Body of pancreas (tissue), 4 donors: ENCODE results near the gene ACTN4. TPM values are rescaled to one million over a fixed set of nuclear protein-coding genes. Genes with fewer than 3 reads are reported as not detected.

Source experiments
- ATAC-seq: fragments of 150-250 bp; one replicate; pipeline ENCODE4 v1.9.1; 2016
- DNase-seq, 4 donors: peaks; one replicate each; pipeline ENCODE4 v3.0.0-alpha.2; 2019
- H3K27ac ChIP-seq, 4 donors: fragments of 200-600 bp; sonication (generic); 1 replicate in 3 of 4; 2 replicates in 1 of 4; pipeline versions ENCODE4 v1.5.1 to v1.6.1; 2016 to 2019; ENCODE audit warnings: mild to moderate bottlenecking in 1 of 4, mixed read lengths in 1 of 4, moderate library complexity in 1 of 4
- H3K27me3 ChIP-seq, 2 donors: fragments of 200-600 bp; sonication (generic); one replicate each; pipeline ENCODE4 v1.6.0; 2016; ENCODE audit warnings: mild to moderate bottlenecking in 1 of 2
- H3K36me3 ChIP-seq, 2 donors: fragments of 200-600 bp; sonication (generic); replicated peaks in 1 of 2; 2 replicates each; pipeline ENCODE4 v1.5.1; 2016; ENCODE audit warnings: low read depth in 2 of 2; ENCODE audit not compliant: insufficient read depth in 1 of 2
- H3K4me1 ChIP-seq: fragments of 200-600 bp; sonication (generic); one replicate; pipeline ENCODE4 v1.6.0; 2016
- H3K4me3 ChIP-seq, 2 donors: fragments of 200-600 bp; sonication (generic); 1 replicate in 1 of 2; 2 replicates in 1 of 2; pipeline ENCODE4 v1.5.1; 2016 to 2019
- H3K9me3 ChIP-seq, 3 donors: fragments of 200-600 bp; sonication (generic); 1 replicate in 2 of 3; 2 replicates in 1 of 3; pipeline ENCODE4 v1.5.1; 2016
- CTCF ChIP-seq, 7 experiments: fragments of 450-650 bp in 4 of 7; fragments of 200-600 bp in 3 of 7; sonication (generic) in 3 of 7; IDR thresholded peaks; one replicate each; pipeline ENCODE4 v1.5.1; 2016 to 2019; ENCODE audit warnings: antibody characterized with exemption in 7 of 7
- POLR2A ChIP-seq, 3 donors: fragments of 450-650 bp; IDR thresholded peaks; one replicate each; pipeline ENCODE4 v1.6.1; 2016; ENCODE audit warnings: antibody characterized with exemption in 3 of 3, mild to moderate bottlenecking in 2 of 3
- WGBS, 2 donors: methylation state at CpG; one replicate each; pipeline ENCODE4 v1.1.5; 2017; 5-methylcytosine and 5-hydroxymethylcytosine counted together
- intact Hi-C: fragments of 100-400 bp; cut with DNase I; formaldehyde crosslinking; loops from one replicate; pipeline ENCODE4 v1.15.1; 2023
- total RNA-seq, 2 donors: library from RNA; depleted of rRNA; stranded (reverse); fragments of >200 nt; gene quantifications; one replicate each; pipeline ENCODE4 v1.1.0, GENCODE V29; 2016

ACTN4 gene
- total RNA-seq, 2 donors from 2014 or later, result 143 to 148 TPM

GRCh38 chr19:38662537-38663155, 15.2 kb downstream of the ACTN4 start:
- Histone ChIP-seq H3K27me3 (no peaks in the 10 kb centered on the region), H3K4me1 (peaks cover 100% of the 10 kb centered on the region), H3K9me3 (no peaks in the 10 kb centered on the region), H3K36me3 (no peaks in the 10 kb centered on the region), H3K4me3 (no peak overlapping the region), H3K27ac (peak overlapping the region; percentile 75 to 98 (median 94))
- no peak for DNase-seq
- 34 to 68% methylated on average over 2 to 7 of the region's 7 CpGs for WGBS, 2 donors
- no peak for ATAC-seq
- TF ChIP-seq CTCF (IDR thresholded peaks at IDR 0.05), result no peak
- no peak for TF ChIP-seq POLR2A (IDR thresholded peaks at IDR 0.05)
- intact Hi-C loops, result no loop called here

GRCh38 chr19:38663156-38663651, 15.8 kb downstream of the ACTN4 start:
- intact Hi-C loops, result no loop called here
- DNase-seq (no peak), ATAC-seq (no peak)
- Histone ChIP-seq H3K4me3 (no peak overlapping the region), H3K4me1 (peaks cover 100% of the 10 kb centered on the region), H3K27ac (peak overlapping the region; percentile 65 to 98 (median 94)), H3K36me3 (no peaks in the 10 kb centered on the region), H3K9me3 (no peaks in the 10 kb centered on the region), H3K27me3 (no peaks in the 10 kb centered on the region)
- 81 to 84% methylated on average over 10 to 22 of the region's 22 CpGs for WGBS, 2 donors
- no peak for TF ChIP-seq CTCF (IDR thresholded peaks at IDR 0.05)
- TF ChIP-seq POLR2A (IDR thresholded peaks at IDR 0.05), result no peak

- no peaks in the 10 kb centered on the region for H3K27me3 ChIP-seq
- H3K27ac ChIP-seq, result peak overlapping the region; percentile 84 to 98 (median 94)
- H3K9me3 ChIP-seq, result no peaks in the 10 kb centered on the region
- ATAC-seq, result no peak
- peaks cover 100% of the 10 kb centered on the region for H3K4me1 ChIP-seq
- 36 to 52% methylated on average over 16 to 17 of the region's 19 CpGs for WGBS, 2 donors
- H3K36me3 ChIP-seq, result no peaks in the 10 kb centered on the region
- DNase-seq, result peak in 3 of 4 donors; percentile 50 to 61 (median 55)
- intact Hi-C loops, result no loop called here
- no peak overlapping the region for H3K4me3 ChIP-seq
- TF ChIP-seq POLR2A (IDR thresholded peaks at IDR 0.05) (no peak), CTCF (IDR thresholded peaks at IDR 0.05) (no peak)
Observed at GRCh38 chr19:38663957-38664502, 16.6 kb downstream of the ACTN4 start.

- 37 to 48% methylated on average over 6 to 7 of the region's 7 CpGs for WGBS, 2 donors
- intact Hi-C loops, result no loop called here
- ATAC-seq (no peak), DNase-seq (no peak)
- peaks cover 100% of the 10 kb centered on the region for H3K4me1 ChIP-seq
- peak overlapping the region; percentile 84 to 98 (median 94) for H3K27ac ChIP-seq
- no peaks in the 10 kb centered on the region for H3K27me3 ChIP-seq
- no peak overlapping the region for H3K4me3 ChIP-seq
- H3K9me3 ChIP-seq, result no peaks in the 10 kb centered on the region
- TF ChIP-seq POLR2A (IDR thresholded peaks at IDR 0.05) (peak in 1 of 3 donors; percentile 16), CTCF (IDR thresholded peaks at IDR 0.05) (no peak)
- H3K36me3 ChIP-seq, result no peaks in the 10 kb centered on the region
Observed at GRCh38 chr19:38664503-38665211, 17.2 kb downstream of the ACTN4 start.
